Measurements from ENCODE around the gene HIGD1A.

HIGD1A gene

GRCh38 chr3:42801048-42801620, 3.2 kb downstream of the HIGD1A start:
- DNase-seq (ENCODE audit: low spot score) = no peak
- H3K27ac Mint-ChIP-seq = no peak overlapping the region
- no peaks in the 10 kb centered on the region for H3K9me3 Mint-ChIP-seq
- H3K27me3 Mint-ChIP-seq (ENCODE audit: low read depth) = peaks cover 10% of the 10 kb centered on the region
- no peak overlapping the region for H3K4me3 Mint-ChIP-seq
- H3K36me3 Mint-ChIP-seq (ENCODE audit: low read depth) = peaks cover 19% of the 10 kb centered on the region
- H3K4me1 Mint-ChIP-seq (ENCODE audit: low read depth) = peaks cover 33% of the 10 kb centered on the region

DNA sequence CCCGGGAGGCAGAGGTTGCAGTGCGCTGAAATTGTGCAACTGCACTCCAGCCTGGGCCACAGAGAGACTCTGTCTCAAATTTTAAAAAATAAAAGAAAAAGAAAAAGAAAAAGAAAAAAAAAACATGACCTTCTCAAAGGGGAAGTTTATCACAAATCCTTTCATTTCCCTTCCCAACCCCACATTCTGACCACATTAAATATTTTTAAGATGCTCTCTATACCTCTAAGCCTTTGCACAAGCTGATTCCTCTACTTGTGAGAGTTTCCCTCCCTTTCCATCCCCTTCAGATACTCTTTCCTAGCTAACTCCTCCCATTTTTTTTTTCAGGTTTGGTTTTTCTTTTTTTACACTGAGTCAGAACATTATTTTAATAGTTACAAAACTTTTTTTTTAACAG, 4.0 kb downstream of the HIGD1A start:
- Mint-ChIP-seq H3K27ac (no peak overlapping the region), H3K9me3 (no peaks in the 10 kb centered on the region), H3K36me3 (ENCODE audit: low read depth) (peaks cover 25% of the 10 kb centered on the region), H3K4me3 (no peak overlapping the region), H3K4me1 (ENCODE audit: low read depth) (peaks cover 38% of the 10 kb centered on the region), H3K27me3 (ENCODE audit: low read depth) (peaks cover under 1% of the 10 kb centered on the region)
- DNase-seq (ENCODE audit: low spot score) = no peak

DNA sequence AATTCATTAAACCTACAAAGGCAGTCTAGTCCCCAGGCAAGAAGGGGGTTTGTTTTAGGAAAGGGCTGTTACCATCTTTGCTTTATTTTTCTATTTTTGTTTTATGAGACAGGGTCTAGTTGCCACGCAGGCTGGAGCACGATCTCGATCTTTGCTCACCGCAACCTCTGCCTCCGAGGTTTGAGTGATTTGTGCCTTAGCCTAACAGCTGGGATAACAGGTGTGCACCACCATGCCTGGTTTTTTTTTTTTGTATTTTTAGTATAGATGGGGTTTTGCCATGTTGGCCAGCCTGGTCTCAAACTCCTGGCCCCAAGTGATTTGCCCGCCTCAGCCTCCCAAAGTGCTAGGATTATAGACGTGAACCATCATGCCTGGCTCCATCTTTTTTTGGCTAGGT, 4.9 kb downstream of the HIGD1A start:
- H3K9me3 Mint-ChIP-seq = no peaks in the 10 kb centered on the region
- H3K27ac Mint-ChIP-seq = no peak overlapping the region
- H3K27me3 Mint-ChIP-seq (ENCODE audit: low read depth) = no peaks in the 10 kb centered on the region
- DNase-seq (ENCODE audit: low spot score) = no peak
- peaks cover 25% of the 10 kb centered on the region for H3K36me3 Mint-ChIP-seq (ENCODE audit: low read depth)
- peaks cover 34% of the 10 kb centered on the region for H3K4me1 Mint-ChIP-seq (ENCODE audit: low read depth)
- no peak overlapping the region for H3K4me3 Mint-ChIP-seq

GRCh38 chr3:42796332-42796885, 7.9 kb downstream of the HIGD1A start:
- H3K27ac Mint-ChIP-seq = no peak overlapping the region
- H3K4me3 Mint-ChIP-seq = no peak overlapping the region
- no peaks in the 10 kb centered on the region for H3K27me3 Mint-ChIP-seq (ENCODE audit: low read depth)
- H3K9me3 Mint-ChIP-seq = no peaks in the 10 kb centered on the region
- H3K4me1 Mint-ChIP-seq (ENCODE audit: low read depth) = peaks cover 22% of the 10 kb centered on the region
- peaks cover 31% of the 10 kb centered on the region for H3K36me3 Mint-ChIP-seq (ENCODE audit: low read depth)
- DNase-seq (ENCODE audit: low spot score) = no peak

GRCh38 chr3:42795621-42796181, 8.6 kb downstream of the HIGD1A start:
- Mint-ChIP-seq H3K36me3 (ENCODE audit: low read depth) (peaks cover 32% of the 10 kb centered on the region), H3K27me3 (ENCODE audit: low read depth) (no peaks in the 10 kb centered on the region), H3K9me3 (no peaks in the 10 kb centered on the region), H3K4me3 (no peak overlapping the region), H3K27ac (no peak overlapping the region), H3K4me1 (ENCODE audit: low read depth) (peaks cover 20% of the 10 kb centered on the region)
- no peak for DNase-seq (ENCODE audit: low spot score)

DNA sequence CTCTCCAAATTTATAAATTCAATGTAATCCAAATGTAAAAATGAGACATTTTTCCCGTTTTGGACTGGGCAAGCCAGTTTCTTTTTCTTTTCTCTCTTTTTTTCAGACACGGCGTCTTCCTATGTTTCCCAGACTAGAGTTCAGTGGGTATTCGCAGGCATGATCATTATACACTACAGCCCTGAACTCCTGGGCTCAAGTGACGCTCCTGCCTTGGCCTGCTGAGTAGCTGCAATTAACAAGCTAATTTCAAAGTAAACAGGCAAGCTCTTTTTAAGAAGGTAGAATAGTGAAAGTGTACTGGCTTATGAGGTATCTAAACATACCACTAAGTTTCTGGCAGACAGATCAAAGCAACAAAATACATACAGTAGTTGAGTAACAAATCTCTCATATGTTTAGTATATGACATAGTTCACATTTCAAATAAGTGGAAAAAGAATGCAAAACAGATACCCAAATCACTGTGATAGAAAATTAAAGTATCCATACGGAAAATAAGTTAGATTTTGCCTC, 13.5 kb downstream of the HIGD1A start:
- H3K27ac Mint-ChIP-seq = no peak overlapping the region
- H3K4me3 Mint-ChIP-seq = no peak overlapping the region
- H3K36me3 Mint-ChIP-seq (ENCODE audit: low read depth) = peaks cover 36% of the 10 kb centered on the region
- H3K9me3 Mint-ChIP-seq = no peaks in the 10 kb centered on the region
- no peak for DNase-seq (ENCODE audit: low spot score)
- peaks cover 12% of the 10 kb centered on the region for H3K4me1 Mint-ChIP-seq (ENCODE audit: low read depth)
- no peaks in the 10 kb centered on the region for H3K27me3 Mint-ChIP-seq (ENCODE audit: low read depth)

DNA sequence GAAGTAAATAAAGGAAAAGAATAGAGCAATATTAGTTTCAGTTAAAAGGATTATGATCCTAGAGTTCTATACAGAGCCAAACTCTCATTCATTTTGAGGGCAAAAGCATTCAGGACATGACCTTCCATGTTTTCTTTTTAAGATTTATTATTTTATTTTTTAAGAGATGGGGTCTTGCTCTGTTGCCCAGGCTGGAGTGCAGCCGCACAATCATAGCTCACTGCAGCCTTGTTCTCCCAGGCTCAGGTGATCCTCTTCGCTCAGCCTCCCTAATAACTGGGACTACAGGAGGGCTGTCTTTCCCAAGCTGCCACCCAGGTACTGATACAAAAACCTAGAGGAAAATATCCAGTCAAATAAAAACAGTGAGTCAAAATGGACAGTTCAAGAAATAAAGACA, 17.7 kb downstream of the HIGD1A start:
- Mint-ChIP-seq H3K9me3 (no peaks in the 10 kb centered on the region), H3K4me3 (no peak overlapping the region), H3K4me1 (ENCODE audit: low read depth) (peaks cover 8% of the 10 kb centered on the region), H3K36me3 (ENCODE audit: low read depth) (peaks cover 31% of the 10 kb centered on the region), H3K27me3 (ENCODE audit: low read depth) (no peaks in the 10 kb centered on the region), H3K27ac (no peak overlapping the region)
- no peak for DNase-seq (ENCODE audit: low spot score)

DNA sequence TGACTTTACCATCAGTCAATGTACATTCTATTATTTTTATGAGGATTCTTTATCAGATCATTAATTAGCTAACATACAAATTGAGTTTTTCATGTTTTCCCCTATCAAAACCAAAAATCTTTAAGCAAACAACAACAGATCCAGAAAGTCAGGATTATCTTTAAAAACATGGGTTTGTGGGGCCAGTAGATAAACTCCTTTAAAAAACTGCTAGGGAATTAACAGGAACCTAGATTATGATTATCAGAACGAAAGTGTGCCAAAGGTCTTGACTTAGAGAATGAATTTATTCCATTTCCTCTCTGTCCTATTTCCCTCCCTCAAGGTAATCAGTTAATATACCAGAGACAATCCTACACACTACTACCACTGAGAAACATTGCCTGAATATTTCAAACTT, 18.1 kb downstream of the HIGD1A start:
- Mint-ChIP-seq H3K4me1 (ENCODE audit: low read depth) (peaks cover 8% of the 10 kb centered on the region), H3K36me3 (ENCODE audit: low read depth) (peaks cover 28% of the 10 kb centered on the region), H3K27ac (no peak overlapping the region), H3K27me3 (ENCODE audit: low read depth) (no peaks in the 10 kb centered on the region), H3K4me3 (no peak overlapping the region), H3K9me3 (no peaks in the 10 kb centered on the region)
- no peak for DNase-seq (ENCODE audit: low spot score)

DNA sequence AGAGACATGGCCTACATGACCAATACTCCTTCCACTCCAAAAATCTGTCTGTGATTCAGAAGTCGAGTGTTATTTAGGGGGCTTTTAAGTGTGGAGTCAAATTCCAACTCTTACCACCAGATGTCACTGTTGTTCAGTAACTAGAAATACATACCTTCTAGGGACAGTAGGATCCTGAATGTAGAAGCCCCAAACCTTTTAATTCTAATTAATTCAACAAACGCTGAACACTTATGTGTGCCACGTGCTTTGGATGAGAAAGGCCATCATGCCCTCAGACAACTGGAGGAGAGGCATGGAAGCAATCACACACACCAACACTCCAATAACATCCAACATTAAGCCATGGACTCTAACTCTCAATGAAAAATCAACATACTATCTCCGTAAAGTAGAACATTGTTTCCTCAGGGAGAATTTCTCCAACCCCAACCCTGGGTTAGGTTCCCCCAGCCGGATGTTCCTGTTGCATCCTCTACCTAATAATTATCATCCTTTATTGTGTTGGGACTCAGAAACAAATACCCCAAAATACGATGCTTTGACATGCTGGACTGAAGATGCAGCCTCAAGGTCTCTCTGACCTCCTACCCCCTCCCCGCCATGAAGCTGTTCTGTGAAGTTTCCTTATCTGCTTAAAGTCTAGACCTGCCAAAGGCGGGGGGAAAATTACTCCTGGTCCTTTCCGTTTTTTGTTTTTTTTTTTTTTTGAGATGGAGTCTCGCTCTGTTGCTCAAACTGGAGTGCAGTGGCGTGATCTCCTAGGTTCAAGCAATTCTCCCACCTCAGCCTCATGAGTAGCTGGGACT, 23.2 kb downstream of the HIGD1A start:
- peaks cover 10% of the 10 kb centered on the region for H3K36me3 Mint-ChIP-seq (ENCODE audit: low read depth)
- H3K27ac Mint-ChIP-seq = no peak overlapping the region
- H3K27me3 Mint-ChIP-seq (ENCODE audit: low read depth) = no peaks in the 10 kb centered on the region
- peaks cover 2% of the 10 kb centered on the region for H3K4me1 Mint-ChIP-seq (ENCODE audit: low read depth)
- no peak for DNase-seq (ENCODE audit: low spot score)
- H3K4me3 Mint-ChIP-seq = no peak overlapping the region
- H3K9me3 Mint-ChIP-seq = no peaks in the 10 kb centered on the region

- Mint-ChIP-seq H3K27ac (no peak overlapping the region), H3K4me3 (no peak overlapping the region), H3K36me3 (ENCODE audit: low read depth) (peaks cover 7% of the 10 kb centered on the region), H3K4me1 (ENCODE audit: low read depth) (peaks cover 2% of the 10 kb centered on the region), H3K9me3 (no peaks in the 10 kb centered on the region), H3K27me3 (ENCODE audit: low read depth) (no peaks in the 10 kb centered on the region)
- DNase-seq (ENCODE audit: low spot score) = no peak
Measured at GRCh38 chr3:42780398-42780797, 23.9 kb downstream of the HIGD1A start.

DNA sequence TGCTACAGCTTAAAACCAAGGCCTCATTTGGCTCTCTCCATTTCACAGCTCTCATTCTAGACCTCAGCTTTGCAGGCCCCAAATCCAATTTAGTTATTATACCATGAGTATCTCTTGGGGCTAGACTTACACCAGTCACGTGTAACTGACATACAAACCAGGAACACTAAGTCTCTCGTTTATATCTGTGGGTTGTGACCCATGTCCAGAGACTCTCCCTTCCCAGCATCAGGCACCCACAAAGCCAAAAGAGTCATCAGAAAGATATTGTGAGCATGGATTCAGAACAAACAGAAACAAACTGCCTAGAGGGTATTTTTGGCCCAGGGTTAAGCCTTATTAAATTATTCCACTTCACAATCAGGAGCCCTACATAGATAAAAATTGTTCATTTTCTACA, 25.6 kb downstream of the HIGD1A start:
- Mint-ChIP-seq H3K4me3 (no peak overlapping the region), H3K36me3 (ENCODE audit: low read depth) (peaks cover 3% of the 10 kb centered on the region), H3K27me3 (ENCODE audit: low read depth) (no peaks in the 10 kb centered on the region), H3K4me1 (ENCODE audit: low read depth) (peaks cover 2% of the 10 kb centered on the region), H3K9me3 (no peaks in the 10 kb centered on the region), H3K27ac (no peak overlapping the region)
- DNase-seq (ENCODE audit: low spot score) = no peak

GRCh38 chr3:42773409-42773751, 30.9 kb downstream of the HIGD1A start:
- Mint-ChIP-seq H3K9me3 (no peaks in the 10 kb centered on the region), H3K4me3 (peak overlapping the region; percentile 91), H3K27me3 (ENCODE audit: low read depth) (peaks cover 12% of the 10 kb centered on the region), H3K27ac (peak overlapping the region; percentile 81), H3K4me1 (ENCODE audit: low read depth) (peaks cover 9% of the 10 kb centered on the region), H3K36me3 (ENCODE audit: low read depth) (peaks cover 4% of the 10 kb centered on the region)
- DNase-seq (ENCODE audit: low spot score) = no peak

- peak within 1 kb of the TSS; percentile 91 for H3K4me3 Mint-ChIP-seq
- peaks cover 4% of the 10 kb centered on the region for H3K36me3 Mint-ChIP-seq (ENCODE audit: low read depth)
- peaks cover 9% of the 10 kb centered on the region for H3K4me1 Mint-ChIP-seq (ENCODE audit: low read depth)
- peaks cover 15% of the 10 kb centered on the region for H3K27me3 Mint-ChIP-seq (ENCODE audit: low read depth)
- no peaks in the 10 kb centered on the region for H3K9me3 Mint-ChIP-seq
- peak; percentile 89 for DNase-seq (ENCODE audit: low spot score)
- peak within 1 kb of the TSS; percentile 81 for H3K27ac Mint-ChIP-seq
Measured at GRCh38 chr3:42772670-42773408, 31.5 kb downstream of the HIGD1A start, which contains the start of gene CCDC13. CCDC13 (minus strand) TSS chr3:42773253; CDS start chr3:42758345, 14,908 bp downstream.
